HUES6 (cell line): ENCODE results near the gene SPATA12.
A peak's percentile ranks its signal among the peaks of the same experiment; 100 is the strongest.

Experiments used
- H3K27ac ChIP-seq: 2 replicates; pipeline ENCODE4 v1.7.0; 2013; ENCODE audit warnings: low read depth, mild to moderate bottlenecking, low read length, inconsistent platforms
- H3K27me3 ChIP-seq: 2 replicates; pipeline ENCODE4 v1.6.1; 2013; ENCODE audit warnings: low read length; ENCODE audit not compliant: control insufficient read depth, insufficient read depth
- H3K36me3 ChIP-seq: 2 replicates; pipeline ENCODE4 v1.6.1; 2013; ENCODE audit warnings: low read length; ENCODE audit not compliant: control insufficient read depth, insufficient read depth
- H3K4me1 ChIP-seq: 2 replicates; pipeline ENCODE4 v1.6.1; 2013; ENCODE audit warnings: low read length; ENCODE audit not compliant: control insufficient read depth, insufficient read depth
- H3K4me3 ChIP-seq: 2 replicates; pipeline ENCODE4 v1.5.1; 2013; ENCODE audit warnings: low read depth, low read length
- H3K9ac ChIP-seq: one replicate; pipeline ENCODE4 v1.6.1; 2013; ENCODE audit warnings: mild to moderate bottlenecking, low read length
- H3K9me3 ChIP-seq: 2 replicates; pipeline ENCODE4 v1.6.1; 2013; ENCODE audit warnings: low read depth, low read length; ENCODE audit not compliant: control insufficient read depth, insufficient read depth

Gene SPATA12

GRCh38 chr3:57112206-57112605 is 51.7 kb downstream of the SPATA12 start:
- Histone ChIP-seq H3K27me3 (no peaks in the 10 kb centered on the region), H3K4me1 (peaks cover 33% of the 10 kb centered on the region), H3K36me3 (peaks cover 63% of the 10 kb centered on the region), H3K9me3 (no peaks in the 10 kb centered on the region), H3K27ac (peak overlapping the region; percentile 32; the same call in 1 of the 2 replicates), H3K9ac (no peak overlapping the region), H3K4me3 (no peak overlapping the region)

- H3K27me3 ChIP-seq = no peaks in the 10 kb centered on the region
- H3K27ac ChIP-seq = no peak overlapping the region
- H3K4me3 ChIP-seq = no peak overlapping the region
- H3K4me1 ChIP-seq = peaks cover 15% of the 10 kb centered on the region
- H3K9me3 ChIP-seq = no peaks in the 10 kb centered on the region
- no peak overlapping the region for H3K9ac ChIP-seq
- H3K36me3 ChIP-seq = peaks cover 37% of the 10 kb centered on the region
Measured at GRCh38 chr3:57116501-57116900, 56.0 kb downstream of the SPATA12 start.

GRCh38 chr3:57118254-57118653 is 57.8 kb downstream of the SPATA12 start:
- Histone ChIP-seq H3K27me3 (no peaks in the 10 kb centered on the region), H3K9me3 (no peaks in the 10 kb centered on the region), H3K4me1 (peaks cover 20% of the 10 kb centered on the region), H3K27ac (no peak overlapping the region), H3K9ac (no peak overlapping the region), H3K36me3 (peaks cover 32% of the 10 kb centered on the region), H3K4me3 (no peak overlapping the region)

- H3K9me3 ChIP-seq = no peaks in the 10 kb centered on the region
- no peaks in the 10 kb centered on the region for H3K27me3 ChIP-seq
- H3K4me3 ChIP-seq = no peak overlapping the region
- H3K9ac ChIP-seq = no peak overlapping the region
- peaks cover 24% of the 10 kb centered on the region for H3K36me3 ChIP-seq
- H3K4me1 ChIP-seq = peaks cover 35% of the 10 kb centered on the region
- H3K27ac ChIP-seq = no peak overlapping the region
Measured at GRCh38 chr3:57120040-57120439, 59.6 kb downstream of the SPATA12 start.

- H3K4me1 ChIP-seq = peaks cover 35% of the 10 kb centered on the region
- no peak overlapping the region for H3K9ac ChIP-seq
- no peaks in the 10 kb centered on the region for H3K9me3 ChIP-seq
Measured at GRCh38 chr3:57120451-57121174, 60.1 kb downstream of the SPATA12 start.

More at GRCh38 chr3:57120451-57121174, 60.1 kb downstream of the SPATA12 start:
- Histone ChIP-seq H3K27me3 (peaks cover 4% of the 10 kb centered on the region; the same call in 1 of the 2 replicates), H3K27ac (no peak overlapping the region), H3K4me3 (no peak overlapping the region), H3K36me3 (peaks cover 20% of the 10 kb centered on the region)
